Measurements from ENCODE around the gene LAPTM4A.

DNA sequence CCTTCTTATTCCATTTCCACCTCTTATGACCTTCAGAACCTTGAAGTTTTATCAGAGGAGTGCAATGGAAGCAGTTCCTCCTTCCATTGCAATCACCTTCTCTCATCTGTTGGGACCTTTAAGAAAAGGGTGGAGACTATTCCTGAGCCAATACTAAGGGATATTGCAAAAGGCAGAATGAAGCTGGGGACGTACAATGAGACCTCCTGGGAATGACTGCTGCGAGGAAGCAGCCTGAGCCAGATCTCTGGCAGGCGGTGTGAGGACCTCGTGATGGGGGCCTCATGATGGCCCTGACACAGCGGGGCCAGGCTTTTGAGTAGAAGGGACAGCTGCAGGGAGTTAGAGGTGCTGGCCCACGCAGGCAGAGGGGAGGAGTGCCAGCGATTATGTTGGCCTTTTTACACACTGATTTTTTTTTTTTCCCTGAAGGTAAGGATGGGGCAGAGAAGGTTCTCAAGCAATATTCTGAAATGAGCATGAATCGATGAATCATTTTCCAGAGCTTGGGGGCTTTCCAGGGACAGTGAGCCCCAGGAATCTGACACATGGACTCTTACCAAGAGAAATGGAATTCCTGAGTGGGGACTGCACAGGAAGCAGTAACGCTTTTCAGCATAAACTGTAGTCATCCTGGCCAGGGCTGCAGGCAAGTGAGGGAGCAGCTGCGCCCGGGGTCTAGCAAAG is 40.0 kb upstream of the LAPTM4A start:
- no peak for TF ChIP-seq POLR2A (IDR thresholded peaks at IDR 0.05; ENCODE audit: extremely low read depth, insufficient read length)
- TF ChIP-seq, protein P1, sequence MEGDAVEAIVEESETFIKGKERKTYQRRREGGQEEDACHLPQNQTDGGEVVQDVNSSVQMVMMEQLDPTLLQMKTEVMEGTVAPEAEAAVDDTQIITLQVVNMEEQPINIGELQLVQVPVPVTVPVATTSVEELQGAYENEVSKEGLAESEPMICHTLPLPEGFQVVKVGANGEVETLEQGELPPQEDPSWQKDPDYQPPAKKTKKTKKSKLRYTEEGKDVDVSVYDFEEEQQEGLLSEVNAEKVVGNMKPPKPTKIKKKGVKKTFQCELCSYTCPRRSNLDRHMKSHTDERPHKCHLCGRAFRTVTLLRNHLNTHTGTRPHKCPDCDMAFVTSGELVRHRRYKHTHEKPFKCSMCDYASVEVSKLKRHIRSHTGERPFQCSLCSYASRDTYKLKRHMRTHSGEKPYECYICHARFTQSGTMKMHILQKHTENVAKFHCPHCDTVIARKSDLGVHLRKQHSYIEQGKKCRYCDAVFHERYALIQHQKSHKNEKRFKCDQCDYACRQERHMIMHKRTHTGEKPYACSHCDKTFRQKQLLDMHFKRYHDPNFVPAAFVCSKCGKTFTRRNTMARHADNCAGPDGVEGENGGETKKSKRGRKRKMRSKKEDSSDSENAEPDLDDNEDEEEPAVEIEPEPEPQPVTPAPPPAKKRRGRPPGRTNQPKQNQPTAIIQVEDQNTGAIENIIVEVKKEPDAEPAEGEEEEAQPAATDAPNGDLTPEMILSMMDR (IDR thresholded peaks at IDR 0.05; ENCODE audit: low read depth, low read length): no peak
- no peak for TF ChIP-seq MAX (IDR thresholded peaks at IDR 0.05; ENCODE audit: low read depth, low read length)

All from NB4 (cell line).